ENCODE results near the gene TMEM38B.

The TMEM38B gene

GRCh38 chr9:105694190-105694847 lies at the start of gene TMEM38B:
Gene TMEM38B, plus strand, starts transcription at chr9:105694541. Its CDS starts 120 bp downstream, at chr9:105694661.
- DNase-seq (ENCODE audit: low read depth): peak; percentile 30

GRCh38 chr9:105646879-105647594 lies 47.3 kb upstream of the TMEM38B start:
- no peak for DNase-seq (ENCODE audit: low read depth)

- peak; percentile 27 for DNase-seq (ENCODE audit: low read depth)
Measured at GRCh38 chr9:105647595-105648349, 46.6 kb upstream of the TMEM38B start.

GRCh38 chr9:105651806-105652205 lies 42.5 kb upstream of the TMEM38B start:
- no peak for DNase-seq (ENCODE audit: low read depth)

- no peak for DNase-seq (ENCODE audit: low read depth)
Measured at GRCh38 chr9:105656131-105656921, 38.0 kb upstream of the TMEM38B start.

GRCh38 chr9:105658351-105658750 lies 36.0 kb upstream of the TMEM38B start:
- no peak for DNase-seq (ENCODE audit: low read depth)

GRCh38 chr9:105661011-105661410 lies 33.3 kb upstream of the TMEM38B start:
- no peak for DNase-seq (ENCODE audit: low read depth)

- DNase-seq (ENCODE audit: low read depth): no peak
Measured at GRCh38 chr9:105662184-105663104, 31.9 kb upstream of the TMEM38B start, which contains the start of gene TAL2. Gene TAL2, plus strand, starts transcription at chr9:105662457. Its CDS starts 40 bp downstream, at chr9:105662497.

- DNase-seq (ENCODE audit: low read depth): no peak
Measured at GRCh38 chr9:105663914-105664313, 30.4 kb upstream of the TMEM38B start.

- DNase-seq (ENCODE audit: low read depth): no peak
Measured at GRCh38 chr9:105667867-105668266, 26.5 kb upstream of the TMEM38B start.

GRCh38 chr9:105670315-105670714 lies 24.0 kb upstream of the TMEM38B start:
- no peak for DNase-seq (ENCODE audit: low read depth)

GRCh38 chr9:105670775-105671174 lies 23.6 kb upstream of the TMEM38B start:
- no peak for DNase-seq (ENCODE audit: low read depth)

- DNase-seq (ENCODE audit: low read depth): no peak
Measured at GRCh38 chr9:105672711-105673234, 21.6 kb upstream of the TMEM38B start.

GRCh38 chr9:105673850-105674387 lies 20.4 kb upstream of the TMEM38B start:
- no peak for DNase-seq (ENCODE audit: low read depth)

- DNase-seq (ENCODE audit: low read depth): peak; percentile 72
Measured at GRCh38 chr9:105676351-105676923, 17.9 kb upstream of the TMEM38B start.

- no peak for DNase-seq (ENCODE audit: low read depth)
Measured at GRCh38 chr9:105678163-105678562, 16.2 kb upstream of the TMEM38B start.

GRCh38 chr9:105678781-105679180 lies 15.6 kb upstream of the TMEM38B start:
- no peak for DNase-seq (ENCODE audit: low read depth)

- DNase-seq (ENCODE audit: low read depth): no peak
Measured at GRCh38 chr9:105679257-105680022, 14.9 kb upstream of the TMEM38B start.

- DNase-seq (ENCODE audit: low read depth): no peak
Measured at GRCh38 chr9:105681313-105681712, 13.0 kb upstream of the TMEM38B start.

All from CMK (cell line).